Body of pancreas (tissue), 4 donors: ENCODE measurements around the gene PYGO1. TPM values are rescaled to one million over a fixed set of nuclear protein-coding genes. Genes with fewer than 3 reads are reported as not detected.
"Not testable (repeated sequence)": the region's sequence is repeated elsewhere in the genome, so short reads cannot be mapped to it uniquely, and the experiment has no call there.

ENCODE experiments used
- ATAC-seq: fragments of 150-250 bp; one replicate; pipeline ENCODE4 v1.9.1; 2016
- DNase-seq, 4 donors: peaks; one replicate each; pipeline ENCODE4 v3.0.0-alpha.2; 2019
- H3K27ac ChIP-seq, 4 donors: fragments of 200-600 bp; sonication (generic); 1 replicate in 3 of 4; 2 replicates in 1 of 4; pipeline versions ENCODE4 v1.5.1 to v1.6.1; 2016 to 2019; ENCODE audit warnings: mild to moderate bottlenecking in 1 of 4, mixed read lengths in 1 of 4, moderate library complexity in 1 of 4
- H3K27me3 ChIP-seq, 2 donors: fragments of 200-600 bp; sonication (generic); one replicate each; pipeline ENCODE4 v1.6.0; 2016; ENCODE audit warnings: mild to moderate bottlenecking in 1 of 2
- H3K36me3 ChIP-seq, 2 donors: fragments of 200-600 bp; sonication (generic); replicated peaks in 1 of 2; 2 replicates each; pipeline ENCODE4 v1.5.1; 2016; ENCODE audit warnings: low read depth in 2 of 2; ENCODE audit not compliant: insufficient read depth in 1 of 2
- H3K4me1 ChIP-seq: fragments of 200-600 bp; sonication (generic); one replicate; pipeline ENCODE4 v1.6.0; 2016
- H3K4me3 ChIP-seq, 2 donors: fragments of 200-600 bp; sonication (generic); 1 replicate in 1 of 2; 2 replicates in 1 of 2; pipeline ENCODE4 v1.5.1; 2016 to 2019
- H3K9me3 ChIP-seq, 3 donors: fragments of 200-600 bp; sonication (generic); 1 replicate in 2 of 3; 2 replicates in 1 of 3; pipeline ENCODE4 v1.5.1; 2016
- POLR2A ChIP-seq, 3 donors: fragments of 450-650 bp; IDR thresholded peaks; one replicate each; pipeline ENCODE4 v1.6.1; 2016; ENCODE audit warnings: antibody characterized with exemption in 3 of 3, mild to moderate bottlenecking in 2 of 3
- WGBS, 2 donors: methylation state at CpG; one replicate each; pipeline ENCODE4 v1.1.5; 2017; 5-methylcytosine and 5-hydroxymethylcytosine counted together
- intact Hi-C: fragments of 100-400 bp; cut with DNase I; formaldehyde crosslinking; loops from one replicate; pipeline ENCODE4 v1.15.1; 2023
- total RNA-seq, 2 donors: library from RNA; depleted of rRNA; stranded (reverse); fragments of >200 nt; gene quantifications; one replicate each; pipeline ENCODE4 v1.1.0, GENCODE V29; 2016
- TF ChIP-seq, protein P1 (sequence below), 7 experiments: fragments of 450-650 bp in 4 of 7; fragments of 200-600 bp in 3 of 7; sonication (generic) in 3 of 7; IDR thresholded peaks; one replicate each; pipeline ENCODE4 v1.5.1; 2016 to 2019; ENCODE audit warnings: antibody characterized with exemption in 7 of 7

The PYGO1 gene
- total RNA-seq, 2 donors from 2014 or later, result 1.3 to 2.6 TPM

DNA sequence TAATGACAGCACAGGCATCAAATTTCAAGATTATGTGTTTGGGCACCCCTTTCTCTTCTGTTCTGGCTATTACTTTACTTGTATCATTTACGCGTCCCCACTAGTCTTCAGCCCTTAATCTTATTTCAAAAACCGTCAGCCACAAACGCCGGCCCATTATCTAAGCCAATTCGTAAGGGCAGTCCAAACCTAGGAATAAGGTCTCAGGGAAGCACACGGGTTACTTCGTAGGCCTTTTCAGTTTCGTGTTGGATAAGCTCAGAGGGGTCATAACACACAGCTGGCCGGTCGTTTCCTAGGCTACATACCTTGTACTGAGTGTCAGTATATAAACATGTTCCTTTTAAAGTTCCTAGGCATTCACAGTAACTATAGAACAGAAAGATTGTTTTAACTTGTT is 75.0 kb downstream of the PYGO1 start:
- Histone ChIP-seq H3K4me3 (no peak overlapping the region), H3K4me1 (no peaks in the 10 kb centered on the region), H3K27ac (no peak overlapping the region), H3K27me3 (no peaks in the 10 kb centered on the region), H3K9me3 (no peaks in the 10 kb centered on the region), H3K36me3 (no peaks in the 10 kb centered on the region)
- WGBS, 2 donors, result 58 to 65% methylated on average over 11 of the region's 11 CpGs
- no peak for ATAC-seq
- DNase-seq, result no peak
- intact Hi-C loops, result no loop called here
- TF ChIP-seq, protein P1, sequence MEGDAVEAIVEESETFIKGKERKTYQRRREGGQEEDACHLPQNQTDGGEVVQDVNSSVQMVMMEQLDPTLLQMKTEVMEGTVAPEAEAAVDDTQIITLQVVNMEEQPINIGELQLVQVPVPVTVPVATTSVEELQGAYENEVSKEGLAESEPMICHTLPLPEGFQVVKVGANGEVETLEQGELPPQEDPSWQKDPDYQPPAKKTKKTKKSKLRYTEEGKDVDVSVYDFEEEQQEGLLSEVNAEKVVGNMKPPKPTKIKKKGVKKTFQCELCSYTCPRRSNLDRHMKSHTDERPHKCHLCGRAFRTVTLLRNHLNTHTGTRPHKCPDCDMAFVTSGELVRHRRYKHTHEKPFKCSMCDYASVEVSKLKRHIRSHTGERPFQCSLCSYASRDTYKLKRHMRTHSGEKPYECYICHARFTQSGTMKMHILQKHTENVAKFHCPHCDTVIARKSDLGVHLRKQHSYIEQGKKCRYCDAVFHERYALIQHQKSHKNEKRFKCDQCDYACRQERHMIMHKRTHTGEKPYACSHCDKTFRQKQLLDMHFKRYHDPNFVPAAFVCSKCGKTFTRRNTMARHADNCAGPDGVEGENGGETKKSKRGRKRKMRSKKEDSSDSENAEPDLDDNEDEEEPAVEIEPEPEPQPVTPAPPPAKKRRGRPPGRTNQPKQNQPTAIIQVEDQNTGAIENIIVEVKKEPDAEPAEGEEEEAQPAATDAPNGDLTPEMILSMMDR (IDR thresholded peaks at IDR 0.05), result no peak
- TF ChIP-seq POLR2A (IDR thresholded peaks at IDR 0.05), result no peak

DNA sequence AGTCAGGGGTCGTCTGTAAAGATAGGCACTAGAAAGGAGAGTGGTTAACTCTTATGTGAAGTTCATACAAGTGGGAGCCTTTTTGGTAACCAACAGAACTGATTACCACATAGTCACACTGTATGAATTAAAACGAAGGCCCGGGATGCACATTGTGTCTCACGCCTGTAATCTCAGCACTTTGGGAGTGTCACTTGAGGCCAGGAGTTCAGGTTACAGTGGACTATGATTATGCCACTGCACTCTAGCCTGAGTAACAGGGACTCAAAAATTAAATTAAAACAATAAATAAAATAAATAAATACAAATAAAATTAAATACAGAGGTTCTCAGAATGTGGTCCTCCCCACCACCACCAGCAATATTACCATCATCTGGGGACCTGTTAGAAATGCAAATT is 80.6 kb downstream of the PYGO1 start:
- no peaks in the 10 kb centered on the region for H3K27me3 ChIP-seq
- no peak overlapping the region for H3K27ac ChIP-seq
- intact Hi-C loops, result no loop called here
- H3K4me3 ChIP-seq, result no peak overlapping the region
- DNase-seq (no peak), ATAC-seq (no peak)
- no peaks in the 10 kb centered on the region for H3K4me1 ChIP-seq
- whole genome bisulfite sequencing, 2 donors, result 73 to 79% methylated on average over 4 of the region's 4 CpGs
- TF ChIP-seq POLR2A (IDR thresholded peaks at IDR 0.05), result no peak
- TF ChIP-seq, protein P1 (IDR thresholded peaks at IDR 0.05), result no peak
- no peaks in the 10 kb centered on the region for H3K36me3 ChIP-seq
- no peaks in the 10 kb centered on the region for H3K9me3 ChIP-seq

DNA sequence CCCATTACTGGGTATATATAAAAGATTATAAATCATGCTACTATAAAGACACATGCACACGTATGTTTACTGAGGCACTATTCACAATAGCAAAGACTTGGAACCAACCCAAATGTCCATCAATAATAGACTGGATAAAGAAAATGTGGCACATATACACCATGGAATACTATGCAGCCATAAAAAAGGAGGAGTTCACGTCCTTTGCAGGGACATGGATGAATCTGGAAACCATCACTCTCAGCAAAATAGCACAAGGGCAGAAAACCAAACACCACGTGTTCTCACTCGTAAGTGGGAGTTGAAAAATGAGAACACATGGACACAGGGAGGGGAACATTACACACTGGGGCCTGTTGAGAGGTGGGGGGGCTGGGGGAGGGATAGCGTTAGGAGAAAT is 82.7 kb downstream of the PYGO1 start:
- 43 to 64% methylated on average over 5 of the region's 5 CpGs for WGBS, 2 donors
- not testable (repeated sequence) for H3K27ac ChIP-seq, ATAC-seq

DNA sequence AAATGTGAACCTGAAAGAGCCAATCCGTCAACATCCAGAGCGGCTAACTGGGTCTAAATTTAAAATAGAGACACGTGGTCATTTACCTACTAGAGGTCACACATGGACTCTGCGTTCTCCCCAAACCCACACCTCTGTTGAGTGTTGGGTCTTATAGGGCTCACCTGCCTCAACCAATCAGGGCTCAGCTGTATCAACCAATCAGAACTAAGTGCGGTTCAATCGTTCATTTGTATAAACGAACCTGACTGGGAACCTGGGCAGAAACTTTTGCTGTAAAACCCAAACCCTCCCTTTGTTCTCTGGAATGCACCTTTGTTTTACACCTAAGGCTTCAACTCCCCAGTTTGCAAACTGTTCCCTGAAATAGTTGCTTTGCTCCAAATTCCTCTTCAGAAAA is 89.0 kb downstream of the PYGO1 start:
- H3K27ac ChIP-seq, result no peak overlapping the region
- WGBS, 2 donors, result 70% methylated on average over 7 of the region's 7 CpGs
- H3K4me3 ChIP-seq, result no peak overlapping the region
- no peak for ATAC-seq
- no peaks in the 10 kb centered on the region for H3K27me3 ChIP-seq
- intact Hi-C loops, result no loop called here
- peaks cover 14% of the 10 kb centered on the region for H3K4me1 ChIP-seq
- no peaks in the 10 kb centered on the region for H3K9me3 ChIP-seq
- no peak for TF ChIP-seq POLR2A (IDR thresholded peaks at IDR 0.05)
- TF ChIP-seq, protein P1 (IDR thresholded peaks at IDR 0.05), result no peak
- no peak for DNase-seq
- no peaks in the 10 kb centered on the region for H3K36me3 ChIP-seq

More for the DNA sequence above, 82.7 kb downstream of the PYGO1 start:
- H3K9me3 ChIP-seq, H3K4me1 ChIP-seq, intact Hi-C loops, H3K27me3 ChIP-seq, H3K4me3 ChIP-seq, H3K36me3 ChIP-seq, DNase-seq: not testable (repeated sequence)

DNA sequence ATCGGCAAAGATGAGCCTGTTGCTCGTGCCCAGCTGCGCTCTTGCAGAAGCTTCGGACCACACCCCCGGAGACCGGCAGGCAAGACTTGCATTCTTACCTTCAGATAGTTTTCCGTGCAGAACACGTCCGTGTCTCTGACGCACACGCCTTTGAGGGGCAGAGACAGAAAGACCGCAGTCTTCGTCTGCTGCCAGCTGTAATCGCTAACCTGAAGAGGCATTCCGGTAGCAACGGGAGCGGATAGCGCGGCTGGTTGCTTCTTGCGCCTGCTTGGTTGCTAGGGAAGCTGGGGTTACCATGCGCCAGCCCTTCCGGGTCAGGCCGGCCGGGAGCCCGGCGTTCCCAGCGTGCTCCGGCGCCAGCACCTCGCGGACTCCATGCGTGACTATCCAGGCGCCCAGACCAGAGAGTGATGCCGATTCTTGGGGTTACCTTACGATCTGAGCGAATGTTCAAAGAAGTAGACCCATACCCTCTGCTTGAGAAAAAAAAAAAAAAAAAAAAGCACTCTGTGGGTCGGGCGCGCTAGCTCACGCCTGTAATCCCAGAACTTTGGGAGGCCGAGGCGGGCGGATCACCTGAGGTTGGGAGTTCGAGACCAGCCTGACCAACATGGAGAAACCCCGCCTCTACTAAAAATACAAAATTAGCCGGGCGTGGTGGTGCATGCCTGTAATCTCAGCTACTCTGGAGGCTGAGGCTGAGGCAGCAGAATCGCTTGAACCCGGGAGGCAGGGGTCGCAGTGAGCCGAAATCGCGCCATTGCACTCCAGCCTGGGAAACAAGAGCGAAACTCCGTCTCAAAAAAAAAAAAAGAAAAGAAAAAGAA is 89.8 kb downstream of the PYGO1 start:
- intact Hi-C loops, H3K9me3 ChIP-seq, H3K36me3 ChIP-seq, H3K27me3 ChIP-seq: not testable (repeated sequence)
- H3K4me1 ChIP-seq, result peaks cover 14% of the 10 kb centered on the region
- WGBS, 2 donors, result 8 to 16% methylated on average over 32 to 54 of the region's 55 CpGs
- TF ChIP-seq POLR2A (IDR thresholded peaks at IDR 0.05), result peak in 1 of 3 donors; percentile 27
- peak overlapping the region in 3 of 4 donors; percentile 38 to 55 (median 45) for H3K27ac ChIP-seq
- ATAC-seq (peak; percentile 98), DNase-seq (peak; percentile 83 to 88 (median 87))
- H3K4me3 ChIP-seq, result peak overlapping the region; percentile 16 to 97

DNA sequence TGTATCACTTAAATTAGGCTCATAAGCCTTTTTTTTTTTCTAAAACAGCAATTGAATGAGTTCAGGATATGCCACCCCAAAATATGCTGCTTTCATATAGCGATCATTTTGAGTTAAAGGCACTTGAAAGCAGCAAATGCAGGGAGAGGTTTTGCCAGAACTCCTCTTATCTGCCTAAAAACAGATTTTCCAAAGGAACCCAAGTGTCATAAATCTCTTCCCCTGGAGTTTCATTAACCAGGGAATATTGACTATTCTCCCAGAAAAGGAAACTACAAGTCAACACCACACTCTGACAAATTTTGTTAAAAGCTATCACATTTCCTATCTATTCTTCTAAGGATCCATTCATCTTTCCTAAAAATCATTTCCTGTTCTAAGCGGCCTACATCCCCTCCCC is 91.4 kb downstream of the PYGO1 start:
- ATAC-seq (no peak), DNase-seq (no peak)
- H3K9me3 ChIP-seq, result no peaks in the 10 kb centered on the region
- H3K27me3 ChIP-seq, result no peaks in the 10 kb centered on the region
- intact Hi-C loops, result no loop called here
- WGBS, 2 donors, result 64 to 72% methylated on average over 2 of the region's 2 CpGs
- no peaks in the 10 kb centered on the region for H3K36me3 ChIP-seq
- no peak overlapping the region for H3K27ac ChIP-seq
- TF ChIP-seq, protein P1 (IDR thresholded peaks at IDR 0.05), result no peak
- no peak for TF ChIP-seq POLR2A (IDR thresholded peaks at IDR 0.05)
- no peak overlapping the region for H3K4me3 ChIP-seq
- peaks cover 14% of the 10 kb centered on the region for H3K4me1 ChIP-seq
